CD4-positive, alpha-beta T cell (primary cell): Measurements from ENCODE around the gene SELENON. TPM values are rescaled to one million over a fixed set of nuclear protein-coding genes. Genes with fewer than 3 reads are reported as not detected.

Source experiments
- ATAC-seq: fragments of 200-7000 bp; cut with Tn5 transposase; one replicate; pipeline ENCODE4 v1.10.0; 2022; ENCODE audit warnings: mild to moderate bottlenecking; ENCODE audit not compliant: poor library complexity
- CTCF ChIA-PET: fragments of 350-600 bp; sonication (Branson Sonifier 250); formaldehyde crosslinking; loops from one replicate; lab custom pipeline; 2021; ENCODE audit warnings: antibody characterized with exemption, inconsistent platforms; lab: Charles Lee
- POLR2A ChIA-PET: fragments of 350-600 bp; sonication (Branson Sonifier 250); formaldehyde crosslinking; loops from one replicate; lab custom pipeline; 2021; ENCODE audit warnings: antibody characterized with exemption, inconsistent platforms; lab: Charles Lee
- DNase-seq, 14 experiments: peaks; one replicate each; pipeline ENCODE4 v3.0.0-alpha.2; 2013 to 2020; ENCODE audit warnings: mixed read lengths in 2 of 14
- H3K27ac ChIP-seq, 2 donors: one replicate each; pipeline versions ENCODE4 v1.5.1 to v1.7.0; 2013; ENCODE audit warnings: low read length in 2 of 2, low read depth in 1 of 2, mild to moderate bottlenecking in 1 of 2
- H3K27me3 ChIP-seq, 2 experiments: 1 replicate in 1 of 2; 2 replicates in 1 of 2; pipeline versions ENCODE4 v1.6.1 to v1.7.0; 2013; ENCODE audit warnings: low read length in 2 of 2, control low read depth in 1 of 2, mild to moderate bottlenecking in 1 of 2, moderate library complexity in 1 of 2; ENCODE audit not compliant: insufficient read depth in 2 of 2, control insufficient read depth in 1 of 2
- H3K36me3 ChIP-seq: one replicate; pipeline ENCODE4 v1.6.1; 2013; ENCODE audit warnings: low read length, control low read depth; ENCODE audit not compliant: insufficient read depth
- H3K4me1 ChIP-seq: one replicate; pipeline ENCODE4 v1.6.1; 2013; ENCODE audit warnings: low read length, control low read depth; ENCODE audit not compliant: insufficient read depth
- H3K4me3 ChIP-seq: one replicate; pipeline ENCODE4 v1.5.1; 2013; ENCODE audit warnings: mild to moderate bottlenecking, low read length, moderate library complexity
- H3K9me3 ChIP-seq, 2 experiments: 1 replicate in 1 of 2; 2 replicates in 1 of 2; pipeline versions ENCODE4 v1.6.1 to v1.7.0; 2013; ENCODE audit warnings: low read length in 2 of 2, mild to moderate bottlenecking in 2 of 2, control low read depth in 1 of 2, moderate library complexity in 1 of 2; ENCODE audit not compliant: control insufficient read depth in 1 of 2, insufficient read depth in 1 of 2
- H3K27ac Mint-ChIP-seq: one replicate; pipeline ENCODE4 v1.8.0; 2020; ENCODE audit warnings: mixed read lengths
- H3K27me3 Mint-ChIP-seq: one replicate; pipeline ENCODE4 v1.8.0; 2021; ENCODE audit warnings: mixed read lengths
- H3K36me3 Mint-ChIP-seq: one replicate; pipeline ENCODE4 v1.8.0; 2021; ENCODE audit warnings: low read depth, mixed read lengths
- H3K4me1 Mint-ChIP-seq: one replicate; pipeline ENCODE4 v1.8.0; 2021; ENCODE audit warnings: low read depth, mixed read lengths
- H3K4me3 Mint-ChIP-seq: one replicate; pipeline ENCODE4 v1.8.0; 2020; ENCODE audit warnings: mild to moderate bottlenecking, mixed read lengths
- H3K9me3 Mint-ChIP-seq: one replicate; pipeline ENCODE4 v1.8.0; 2020; ENCODE audit warnings: mixed read lengths
- intact Hi-C, 2 experiments: fragments of 100-400 bp; cut with DNase I in 1 of 2; cut with micrococcal nuclease in 1 of 2; formaldehyde crosslinking; loops; one replicate each; pipeline versions ENCODE4 v1.15.1 to v1.9.0; 2023 to 2025; cut with DNase I, micrococcal nuclease
- total RNA-seq, 174 experiments: library from RNA in 2 of 174; stranded (reverse) in 2 of 174; gene quantifications; one replicate each; pipeline ENCODE4 v1.2.3 and lab custom pipeline; 2021 to 2026
- TF ChIP-seq, protein P1 (sequence below): fragments of 200-600 bp; IDR thresholded peaks from one replicate; pipeline ENCODE4 v1.8.0; 2022; ENCODE audit warnings: antibody characterized with exemption, mild to moderate bottlenecking

The SELENON gene
- total RNA-seq, 2 experiments from 2014 or later = 25.3 to 25.7 TPM

DNA sequence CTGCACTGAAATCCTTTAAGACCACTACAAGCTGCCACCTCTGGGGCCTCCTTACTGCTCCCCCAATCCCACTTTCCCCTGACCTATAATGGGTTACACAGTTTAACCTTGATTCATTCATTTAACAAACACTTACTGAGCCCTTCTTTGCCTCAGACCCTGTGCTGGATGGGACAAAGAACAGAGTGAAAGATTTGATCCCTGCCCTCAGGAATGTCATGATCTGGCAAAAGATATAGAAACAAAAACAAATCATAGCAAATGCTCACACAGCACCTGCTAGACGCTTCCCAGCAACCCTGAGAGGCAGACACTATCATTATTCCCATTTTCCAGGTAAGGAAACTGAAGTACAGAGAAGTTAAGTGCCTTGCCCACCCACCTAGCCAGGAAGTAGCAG is 66.3 kb downstream of the SELENON start:
- Histone ChIP-seq H3K27me3 (no peaks in the 10 kb centered on the region), H3K9me3 (no peaks in the 10 kb centered on the region), H3K36me3 (no peaks in the 10 kb centered on the region), H3K27ac (no peak overlapping the region), H3K4me1 (peaks cover 2% of the 10 kb centered on the region), H3K4me3 (no peak overlapping the region)
- TF ChIP-seq, protein P1, sequence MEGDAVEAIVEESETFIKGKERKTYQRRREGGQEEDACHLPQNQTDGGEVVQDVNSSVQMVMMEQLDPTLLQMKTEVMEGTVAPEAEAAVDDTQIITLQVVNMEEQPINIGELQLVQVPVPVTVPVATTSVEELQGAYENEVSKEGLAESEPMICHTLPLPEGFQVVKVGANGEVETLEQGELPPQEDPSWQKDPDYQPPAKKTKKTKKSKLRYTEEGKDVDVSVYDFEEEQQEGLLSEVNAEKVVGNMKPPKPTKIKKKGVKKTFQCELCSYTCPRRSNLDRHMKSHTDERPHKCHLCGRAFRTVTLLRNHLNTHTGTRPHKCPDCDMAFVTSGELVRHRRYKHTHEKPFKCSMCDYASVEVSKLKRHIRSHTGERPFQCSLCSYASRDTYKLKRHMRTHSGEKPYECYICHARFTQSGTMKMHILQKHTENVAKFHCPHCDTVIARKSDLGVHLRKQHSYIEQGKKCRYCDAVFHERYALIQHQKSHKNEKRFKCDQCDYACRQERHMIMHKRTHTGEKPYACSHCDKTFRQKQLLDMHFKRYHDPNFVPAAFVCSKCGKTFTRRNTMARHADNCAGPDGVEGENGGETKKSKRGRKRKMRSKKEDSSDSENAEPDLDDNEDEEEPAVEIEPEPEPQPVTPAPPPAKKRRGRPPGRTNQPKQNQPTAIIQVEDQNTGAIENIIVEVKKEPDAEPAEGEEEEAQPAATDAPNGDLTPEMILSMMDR = no peak
- Mint-ChIP-seq H3K36me3 (no peaks in the 10 kb centered on the region), H3K9me3 (no peaks in the 10 kb centered on the region), H3K27ac (no peak overlapping the region), H3K4me3 (no peak overlapping the region), H3K27me3 (no peaks in the 10 kb centered on the region), H3K4me1 (no peaks in the 10 kb centered on the region)
- ChIA-PET POLR2A (no interaction called here), CTCF (no interaction called here)
- DNase-seq (no peak), ATAC-seq (no peak)
- intact Hi-C loops = no loop called here

DNA sequence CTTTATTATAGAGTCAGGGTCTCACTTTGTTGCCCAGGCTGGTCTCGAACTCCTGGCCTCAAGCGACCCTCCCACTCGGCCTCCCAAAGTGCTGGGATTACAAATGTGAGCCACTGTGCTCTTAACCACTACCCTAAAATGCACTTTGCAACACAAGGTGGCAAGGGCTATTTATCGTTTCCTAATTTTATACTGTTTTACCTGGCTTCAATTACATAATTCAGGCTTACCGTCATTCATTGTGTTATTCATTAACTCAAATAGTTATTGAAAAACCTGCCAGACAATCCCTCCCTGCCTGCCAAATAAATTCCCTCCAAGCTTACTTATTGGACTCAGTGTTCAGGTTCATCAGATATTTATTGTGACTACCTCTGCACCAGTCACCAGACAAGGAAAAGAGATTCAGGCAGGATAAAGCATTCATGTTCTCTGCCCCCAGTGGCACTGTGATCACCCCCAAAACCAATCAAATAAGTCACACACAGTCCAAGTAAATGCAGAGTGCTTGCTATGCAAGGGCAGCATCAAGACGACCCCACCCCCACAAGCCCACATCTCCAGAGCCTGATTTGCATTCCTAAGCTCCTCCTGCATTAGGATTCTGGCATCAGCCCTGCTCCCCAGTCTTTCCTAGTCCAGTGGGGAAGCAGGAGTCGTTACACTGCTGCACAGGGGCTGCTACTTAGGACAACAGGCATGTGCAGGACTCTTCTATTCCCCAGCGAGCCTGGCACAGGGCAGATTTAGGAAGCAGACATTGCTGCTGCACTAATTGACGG is 67.4 kb downstream of the SELENON start:
- Mint-ChIP-seq H3K4me1 (no peaks in the 10 kb centered on the region), H3K9me3 (no peaks in the 10 kb centered on the region), H3K27ac (no peak overlapping the region), H3K36me3 (no peaks in the 10 kb centered on the region), H3K27me3 (no peaks in the 10 kb centered on the region), H3K4me3 (no peak overlapping the region)
- ChIA-PET POLR2A (no interaction called here), CTCF (no interaction called here)
- H3K36me3 ChIP-seq = no peaks in the 10 kb centered on the region
- no peaks in the 10 kb centered on the region for H3K9me3 ChIP-seq
- ATAC-seq (no peak), DNase-seq (no peak)
- H3K4me3 ChIP-seq = no peak overlapping the region
- intact Hi-C loops = no loop called here
- TF ChIP-seq, protein P1 = no peak
- H3K27me3 ChIP-seq = no peaks in the 10 kb centered on the region
- no peaks in the 10 kb centered on the region for H3K4me1 ChIP-seq
- H3K27ac ChIP-seq = no peak overlapping the region

Other genes with a start within 250 kb of the SELENON start
- gene MAN1C1, start 183.4 kb upstream of the SELENON start, total RNA-seq = 10 to 100 TPM; 44.4 to 46.9 TPM
- 10 to 100 TPM; 25.5 to 28.0 TPM for gene MTFR1L, start 19.8 kb downstream of the SELENON start, total RNA-seq
- not detected for gene AUNIP, start 59.3 kb downstream of the SELENON start, total RNA-seq
- 1 to 10 TPM; 1.1 to 1.5 TPM for gene PAQR7, start 75.5 kb downstream of the SELENON start, total RNA-seq
- gene STMN1, start 106.2 kb downstream of the SELENON start, total RNA-seq = 10 to 100 TPM; 25.2 to 25.6 TPM
- 1 to 10 TPM; 7.9 to 8.1 TPM for gene PAFAH2, start 197.9 kb downstream of the SELENON start, total RNA-seq
- gene EXTL1, start 221.6 kb downstream of the SELENON start, total RNA-seq = not detected
- not detected for gene SLC30A2, start 245.9 kb downstream of the SELENON start, total RNA-seq